ENCODE results near the gene PACSIN1.

PACSIN1 gene

DNA sequence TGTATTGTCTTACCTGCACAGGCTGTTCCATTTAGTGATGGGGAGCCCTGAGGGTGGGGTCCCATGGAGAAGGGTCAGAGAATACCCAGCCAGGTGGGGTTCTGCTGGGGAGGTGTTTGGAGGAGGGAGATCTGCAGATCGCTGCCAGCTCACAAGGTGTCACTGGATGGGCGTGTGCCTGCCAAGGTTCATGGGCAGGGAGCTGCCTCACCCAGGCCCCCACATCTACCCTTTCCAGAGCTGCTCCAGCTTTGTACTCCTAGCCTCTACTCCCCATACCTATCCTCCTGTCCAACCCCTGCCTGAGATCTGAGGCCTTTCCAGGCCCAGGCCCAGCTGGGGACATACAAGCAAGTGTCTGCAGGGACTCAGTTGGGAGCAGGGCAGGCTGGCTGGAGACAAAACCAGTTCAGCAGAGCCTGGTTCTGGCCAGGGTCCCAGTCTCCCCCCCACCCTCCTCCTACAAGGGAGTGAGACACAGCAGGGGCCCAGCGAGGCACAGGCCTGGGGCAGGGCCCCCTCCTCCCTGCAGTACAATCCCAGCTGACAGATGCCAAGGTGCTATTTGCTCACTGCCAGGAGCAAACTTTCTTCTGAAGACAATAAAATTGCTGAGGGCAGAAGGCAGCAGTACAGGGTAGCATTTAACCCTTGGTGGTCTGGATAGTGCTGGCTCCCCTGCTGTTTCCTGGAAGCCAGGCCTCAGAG is 70.5 kb downstream of the PACSIN1 start:
- DNase-seq (ENCODE audit: low read depth, low spot score): no peak
- no peak overlapping the region for H3K4me3 ChIP-seq (ENCODE audit: low read length)

DNA sequence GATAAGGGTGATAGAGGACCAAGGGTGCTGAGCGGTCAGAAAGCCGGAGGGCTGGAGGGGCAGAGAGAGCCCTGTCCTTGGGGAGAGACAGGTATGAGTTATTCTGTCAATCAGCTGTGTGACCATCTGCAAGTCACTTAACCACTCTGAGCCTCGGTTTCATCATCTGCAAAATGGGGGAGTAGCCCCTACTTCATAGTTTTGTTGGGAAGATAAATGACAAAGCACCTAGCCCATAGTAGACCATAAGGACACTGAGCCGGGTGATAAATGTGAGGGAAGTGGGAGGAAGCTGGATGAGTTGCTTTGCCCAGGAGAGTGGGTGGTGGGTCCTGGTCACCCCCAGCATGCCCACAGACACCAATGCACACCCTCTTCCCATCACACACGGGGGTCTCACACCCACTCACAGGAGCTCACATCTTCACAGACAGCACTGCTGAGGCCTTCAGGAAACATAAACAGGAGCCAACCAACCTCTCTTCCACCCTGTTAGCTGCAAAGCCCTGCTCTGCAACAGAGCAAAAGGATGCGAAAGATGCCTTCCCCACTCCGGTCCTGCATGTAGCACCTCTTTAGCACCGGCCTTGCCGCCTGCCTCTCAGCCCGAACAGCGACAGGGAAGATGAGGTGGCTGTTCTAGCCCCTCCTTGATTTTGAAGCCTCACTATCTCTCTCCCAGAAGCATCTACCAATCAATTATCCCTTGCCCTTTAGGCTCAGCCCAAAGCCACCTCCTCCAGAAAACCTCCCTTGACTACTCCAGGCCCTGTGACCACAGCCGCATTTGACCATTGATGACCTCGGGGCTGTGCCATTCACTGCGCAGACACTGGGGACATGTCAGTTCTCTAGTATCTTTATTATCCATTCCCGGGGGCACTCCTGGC is 71.3 kb downstream of the PACSIN1 start:
- H3K4me3 ChIP-seq (ENCODE audit: low read length): no peak overlapping the region
- no peak for DNase-seq (ENCODE audit: low read depth, low spot score)

GRCh38 chr6:34537922-34538550 is 72.2 kb downstream of the PACSIN1 start:
- no peak for DNase-seq (ENCODE audit: low read depth, low spot score)

GRCh38 chr6:34538581-34538980 is 72.7 kb downstream of the PACSIN1 start:
- no peak for DNase-seq (ENCODE audit: low read depth, low spot score)
- no peak overlapping the region for H3K4me3 ChIP-seq (ENCODE audit: low read length)

More at GRCh38 chr6:34537922-34538550, 72.2 kb downstream of the PACSIN1 start:
- no peak overlapping the region for H3K4me3 ChIP-seq (ENCODE audit: low read length)

DNA sequence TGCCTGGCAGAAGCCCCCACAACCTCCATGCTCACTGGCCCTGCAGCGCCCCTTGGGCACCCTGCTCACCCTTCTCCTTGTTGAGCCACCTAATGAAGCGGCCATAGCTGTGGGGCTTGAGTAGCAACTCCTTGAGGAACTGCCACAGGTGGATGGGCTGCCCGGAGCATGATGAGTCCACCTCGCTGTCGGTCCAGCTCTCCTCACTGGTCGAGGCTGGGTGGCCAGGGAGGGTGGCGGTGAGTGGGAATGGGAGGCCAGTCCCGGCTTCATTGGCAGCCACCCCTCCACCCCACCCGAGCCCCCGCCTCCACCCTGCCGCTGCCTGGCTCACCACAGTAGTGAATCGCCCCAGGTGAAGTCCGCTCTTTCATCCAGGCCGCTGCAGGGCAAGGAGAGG is 73.3 kb downstream of the PACSIN1 start:
- DNase-seq (ENCODE audit: low read depth, low spot score): no peak
- H3K4me3 ChIP-seq (ENCODE audit: low read length): no peak overlapping the region

DNA sequence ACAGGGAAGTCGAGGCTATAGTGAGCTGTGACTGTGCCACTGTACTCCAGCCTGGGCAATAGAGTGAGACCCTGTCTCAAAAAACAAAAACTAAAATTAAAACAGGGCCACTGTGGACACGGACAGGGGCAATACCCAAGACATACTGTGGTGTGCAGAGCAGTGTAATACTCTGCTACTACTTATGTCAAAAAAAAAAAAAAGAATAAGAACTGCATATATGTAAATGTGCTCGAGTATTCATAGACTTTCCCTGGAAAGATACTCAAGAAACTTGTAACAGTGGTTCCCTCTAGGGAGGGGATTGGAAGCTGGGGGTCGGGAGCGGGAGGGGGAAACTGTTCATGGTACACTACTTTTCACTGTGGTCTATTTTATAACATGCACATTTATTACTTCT is 74.3 kb downstream of the PACSIN1 start:
- DNase-seq (ENCODE audit: low read depth, low spot score): no peak

DNA sequence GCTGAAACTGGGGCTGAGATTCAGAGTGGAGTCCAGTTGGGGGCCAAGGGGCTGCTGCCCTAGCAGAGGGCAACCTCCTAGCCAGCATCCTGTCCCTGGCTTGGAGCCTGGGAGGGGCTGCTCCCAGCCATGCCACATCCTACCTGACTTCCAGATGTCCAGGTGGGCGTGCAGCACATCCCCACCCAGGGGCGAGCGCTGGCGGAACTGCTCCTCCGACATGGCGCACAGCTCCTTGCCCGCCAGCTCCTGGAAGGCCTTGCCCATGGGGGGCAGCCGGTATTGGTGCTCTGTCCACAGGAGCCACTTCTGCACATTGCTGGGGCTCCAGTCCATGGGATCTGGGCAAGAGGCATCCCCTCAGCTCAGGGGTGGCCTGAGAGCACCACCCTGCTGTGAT is 75.0 kb downstream of the PACSIN1 start:
- no peak overlapping the region for H3K4me3 ChIP-seq (ENCODE audit: low read length)

More for the DNA sequence above, 74.3 kb downstream of the PACSIN1 start:
- no peak overlapping the region for H3K4me3 ChIP-seq (ENCODE audit: low read length)

DNA sequence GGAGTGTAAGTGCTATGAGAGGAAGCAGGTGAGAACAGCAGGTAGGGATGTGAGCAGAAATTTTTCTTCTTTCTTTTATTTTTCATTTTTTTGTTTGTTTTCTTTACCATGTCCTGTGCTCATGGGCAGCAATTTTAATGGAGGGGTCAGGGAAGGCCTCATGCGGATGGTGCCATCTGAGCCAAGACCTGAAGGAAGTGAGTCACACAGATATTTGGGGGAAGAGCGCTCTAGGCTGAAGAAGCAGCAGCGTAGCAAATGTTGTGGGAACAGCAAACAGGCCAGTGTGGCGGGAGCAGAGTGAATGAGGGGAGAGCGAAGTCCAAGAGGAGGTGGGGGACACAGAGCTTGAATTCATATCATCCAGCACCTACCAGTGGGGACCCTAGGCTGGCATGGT is 77.5 kb downstream of the PACSIN1 start:
- no peak overlapping the region for H3K4me3 ChIP-seq (ENCODE audit: low read length)
- no peak for DNase-seq (ENCODE audit: low read depth, low spot score)

More for the DNA sequence above, 75.0 kb downstream of the PACSIN1 start:
- no peak for DNase-seq (ENCODE audit: low read depth, low spot score)

- no peak overlapping the region for H3K4me3 ChIP-seq (ENCODE audit: low read length)
- no peak for DNase-seq (ENCODE audit: low read depth, low spot score)
Measured at GRCh38 chr6:34544052-34544604, 78.3 kb downstream of the PACSIN1 start.

- no peak for DNase-seq (ENCODE audit: low read depth, low spot score)
- no peak overlapping the region for H3K4me3 ChIP-seq (ENCODE audit: low read length)
Measured at GRCh38 chr6:34544776-34545471, 79.0 kb downstream of the PACSIN1 start.

GRCh38 chr6:34546551-34547321 is 80.9 kb downstream of the PACSIN1 start:
- DNase-seq (ENCODE audit: low read depth, low spot score): no peak
- H3K4me3 ChIP-seq (ENCODE audit: low read length): no peak overlapping the region

GRCh38 chr6:34547701-34548644 is 82.1 kb downstream of the PACSIN1 start:
- DNase-seq (ENCODE audit: low read depth, low spot score): no peak
- H3K4me3 ChIP-seq (ENCODE audit: low read length): no peak overlapping the region

DNA sequence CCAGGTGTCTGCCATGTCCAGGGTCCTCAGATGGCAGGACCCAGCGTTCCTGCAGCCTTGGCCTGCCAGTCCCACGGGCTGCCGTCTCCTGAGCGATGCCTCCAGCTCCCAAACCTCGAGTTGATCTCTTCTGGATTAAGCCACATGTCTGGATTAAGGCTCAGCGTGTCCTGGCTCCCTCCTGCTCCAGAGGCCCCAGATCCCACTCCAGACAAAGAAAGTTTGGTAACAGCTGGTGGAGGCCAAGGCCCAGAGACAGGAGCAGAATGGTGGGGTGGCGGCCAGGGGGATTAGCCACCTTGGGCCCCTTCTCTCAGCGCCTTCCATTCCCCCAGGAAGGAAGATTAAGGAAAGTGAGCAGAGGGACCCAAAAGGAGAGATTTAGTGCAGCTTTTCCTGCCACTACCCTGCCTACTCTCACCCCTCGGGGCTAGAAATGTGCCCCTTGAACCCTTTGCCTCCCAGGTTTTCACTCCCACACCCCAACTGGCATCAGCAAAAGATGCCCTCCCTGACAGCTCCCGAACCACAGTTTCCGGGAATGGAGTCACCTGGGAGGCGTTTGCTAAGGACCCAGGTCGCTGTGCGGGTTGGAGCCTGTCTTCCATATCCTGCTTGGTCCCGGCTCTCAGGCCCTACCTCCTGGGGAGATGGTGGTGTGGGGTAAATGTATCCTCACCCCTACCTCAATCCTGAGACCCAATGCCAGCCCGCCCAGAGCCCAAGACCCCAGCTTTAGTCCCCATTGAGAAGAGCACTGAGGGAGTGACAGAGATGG is 83.3 kb downstream of the PACSIN1 start:
- DNase-seq (ENCODE audit: low read depth, low spot score): no peak
- H3K4me3 ChIP-seq (ENCODE audit: low read length): no peak overlapping the region

DNA sequence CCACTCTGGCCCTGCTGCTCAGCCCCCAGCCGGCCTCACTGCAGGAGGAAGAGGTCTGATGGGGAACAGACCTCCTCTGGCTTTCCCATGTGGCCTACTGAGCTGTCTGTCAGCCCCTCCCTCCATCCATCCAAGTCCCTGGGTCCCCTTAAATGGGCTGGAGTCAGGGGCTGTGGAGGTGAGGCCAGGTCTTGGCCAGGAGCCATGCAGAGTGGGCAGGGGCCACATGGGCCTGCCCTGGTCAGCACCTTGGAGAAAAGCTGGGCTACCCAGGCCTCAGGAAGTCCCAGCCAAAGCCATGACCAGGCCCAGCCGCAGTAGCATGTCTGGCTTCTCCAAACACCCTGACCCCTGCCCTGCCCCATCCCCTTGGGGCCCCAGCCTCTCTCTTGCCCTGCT is 83.9 kb downstream of the PACSIN1 start:
- H3K4me3 ChIP-seq (ENCODE audit: low read length): no peak overlapping the region
- DNase-seq (ENCODE audit: low read depth, low spot score): no peak

GRCh38 chr6:34551720-34552119 is 85.8 kb downstream of the PACSIN1 start:
- no peak overlapping the region for H3K4me3 ChIP-seq (ENCODE audit: low read length)
- no peak for DNase-seq (ENCODE audit: low read depth, low spot score)

- no peak for DNase-seq (ENCODE audit: low read depth, low spot score)
- no peak overlapping the region for H3K4me3 ChIP-seq (ENCODE audit: low read length)
Measured at GRCh38 chr6:34552620-34553019, 86.7 kb downstream of the PACSIN1 start.

GRCh38 chr6:34553146-34553545 is 87.3 kb downstream of the PACSIN1 start:
- no peak overlapping the region for H3K4me3 ChIP-seq (ENCODE audit: low read length)
- no peak for DNase-seq (ENCODE audit: low read depth, low spot score)
